Measurements from ENCODE around the gene ZBTB7A. TPM values are rescaled to one million over a fixed set of nuclear protein-coding genes. Genes with fewer than 3 reads are reported as not detected.

ZBTB7A gene
- total RNA-seq, 1 donor from 2014 or later = 15.7 TPM

- Mint-ChIP-seq H3K4me3 (no peak overlapping the region), H3K27me3 (ENCODE audit: low read depth) (no peaks in the 10 kb centered on the region), H3K36me3 (ENCODE audit: low read depth) (no peaks in the 10 kb centered on the region), H3K4me1 (no peaks in the 10 kb centered on the region), H3K27ac (ENCODE audit: unreplicated experiment) (no peak overlapping the region), H3K9me3 (no peaks in the 10 kb centered on the region)
- TF ChIP-seq, protein P1, sequence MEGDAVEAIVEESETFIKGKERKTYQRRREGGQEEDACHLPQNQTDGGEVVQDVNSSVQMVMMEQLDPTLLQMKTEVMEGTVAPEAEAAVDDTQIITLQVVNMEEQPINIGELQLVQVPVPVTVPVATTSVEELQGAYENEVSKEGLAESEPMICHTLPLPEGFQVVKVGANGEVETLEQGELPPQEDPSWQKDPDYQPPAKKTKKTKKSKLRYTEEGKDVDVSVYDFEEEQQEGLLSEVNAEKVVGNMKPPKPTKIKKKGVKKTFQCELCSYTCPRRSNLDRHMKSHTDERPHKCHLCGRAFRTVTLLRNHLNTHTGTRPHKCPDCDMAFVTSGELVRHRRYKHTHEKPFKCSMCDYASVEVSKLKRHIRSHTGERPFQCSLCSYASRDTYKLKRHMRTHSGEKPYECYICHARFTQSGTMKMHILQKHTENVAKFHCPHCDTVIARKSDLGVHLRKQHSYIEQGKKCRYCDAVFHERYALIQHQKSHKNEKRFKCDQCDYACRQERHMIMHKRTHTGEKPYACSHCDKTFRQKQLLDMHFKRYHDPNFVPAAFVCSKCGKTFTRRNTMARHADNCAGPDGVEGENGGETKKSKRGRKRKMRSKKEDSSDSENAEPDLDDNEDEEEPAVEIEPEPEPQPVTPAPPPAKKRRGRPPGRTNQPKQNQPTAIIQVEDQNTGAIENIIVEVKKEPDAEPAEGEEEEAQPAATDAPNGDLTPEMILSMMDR (conservative IDR thresholded peaks at IDR 0.05) = no peak
- DNase-seq (ENCODE audit: low read depth, low spot score) = no peak
Observed at GRCh38 chr19:4029247-4029614, 37.5 kb downstream of the ZBTB7A start.

GRCh38 chr19:4028334-4029246, 38.1 kb downstream of the ZBTB7A start:
- TF ChIP-seq, protein P1 (conservative IDR thresholded peaks at IDR 0.05) = no peak
- Mint-ChIP-seq H3K4me1 (no peaks in the 10 kb centered on the region), H3K27ac (ENCODE audit: unreplicated experiment) (no peak overlapping the region), H3K36me3 (ENCODE audit: low read depth) (no peaks in the 10 kb centered on the region), H3K27me3 (ENCODE audit: low read depth) (no peaks in the 10 kb centered on the region), H3K4me3 (no peak overlapping the region), H3K9me3 (no peaks in the 10 kb centered on the region)
- DNase-seq (ENCODE audit: low read depth, low spot score) = no peak

DNA sequence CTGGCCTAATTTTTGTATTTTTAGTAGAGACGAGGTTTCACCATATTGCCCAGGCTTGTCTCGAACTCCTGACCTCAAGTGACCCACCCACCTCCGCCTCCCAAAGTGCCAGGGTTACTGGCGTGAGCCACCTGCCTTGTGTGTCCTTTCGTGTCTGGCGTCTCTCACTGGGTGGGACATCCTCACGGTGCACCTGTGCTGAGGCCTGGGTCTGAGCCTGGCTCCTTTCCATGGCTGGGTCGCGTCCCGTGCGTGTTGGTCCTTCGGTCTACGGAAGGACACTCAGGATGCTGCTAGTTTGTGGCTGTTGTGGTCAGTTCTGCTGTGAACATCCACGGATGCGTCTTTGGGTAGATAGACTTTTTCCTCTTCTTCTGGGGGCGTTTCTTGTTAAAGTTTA, 39.6 kb downstream of the ZBTB7A start:
- H3K27me3 Mint-ChIP-seq (ENCODE audit: low read depth) = no peaks in the 10 kb centered on the region
- H3K4me1 Mint-ChIP-seq = no peaks in the 10 kb centered on the region
- no peaks in the 10 kb centered on the region for H3K9me3 Mint-ChIP-seq
- no peak overlapping the region for H3K4me3 Mint-ChIP-seq
- TF ChIP-seq, protein P1 (conservative IDR thresholded peaks at IDR 0.05) = no peak
- peaks cover under 1% of the 10 kb centered on the region for H3K36me3 Mint-ChIP-seq (ENCODE audit: low read depth)
- H3K27ac Mint-ChIP-seq (ENCODE audit: unreplicated experiment) = no peak overlapping the region
- DNase-seq (ENCODE audit: low read depth, low spot score) = no peak

GRCh38 chr19:4025317-4025716, 41.4 kb downstream of the ZBTB7A start:
- no peaks in the 10 kb centered on the region for H3K27me3 Mint-ChIP-seq (ENCODE audit: low read depth)
- TF ChIP-seq, protein P1 (conservative IDR thresholded peaks at IDR 0.05) = no peak

GRCh38 chr19:4023600-4024398, 42.9 kb downstream of the ZBTB7A start:
- H3K36me3 Mint-ChIP-seq (ENCODE audit: low read depth) = peaks cover 7% of the 10 kb centered on the region
- no peaks in the 10 kb centered on the region for H3K27me3 Mint-ChIP-seq (ENCODE audit: low read depth)

More at GRCh38 chr19:4025317-4025716, 41.4 kb downstream of the ZBTB7A start:
- H3K4me1 Mint-ChIP-seq = no peaks in the 10 kb centered on the region
- no peak overlapping the region for H3K4me3 Mint-ChIP-seq
- no peak for DNase-seq (ENCODE audit: low read depth, low spot score)
- H3K9me3 Mint-ChIP-seq = no peaks in the 10 kb centered on the region
- H3K36me3 Mint-ChIP-seq (ENCODE audit: low read depth) = peaks cover 7% of the 10 kb centered on the region
- no peak overlapping the region for H3K27ac Mint-ChIP-seq (ENCODE audit: unreplicated experiment)

More at GRCh38 chr19:4023600-4024398, 42.9 kb downstream of the ZBTB7A start:
- Mint-ChIP-seq H3K4me3 (no peak overlapping the region), H3K4me1 (no peaks in the 10 kb centered on the region), H3K27ac (ENCODE audit: unreplicated experiment) (peak overlapping the region; percentile 12), H3K9me3 (no peaks in the 10 kb centered on the region)
- TF ChIP-seq, protein P1 (conservative IDR thresholded peaks at IDR 0.05) = no peak
- DNase-seq (ENCODE audit: low read depth, low spot score) = no peak

Data from neural crest cell (in vitro differentiated cells).